Endothelial cell of hepatic sinusoid (primary cell): ENCODE results near the gene RPS28.
"Not testable (repeated sequence)": the region's sequence is repeated elsewhere in the genome, so short reads cannot be mapped to it uniquely, and the experiment has no call there.

Experiments
- in situ Hi-C: cut with HindIII; loops from 2 replicates; pipeline ENCODE4 v1.10.0; 2017; ENCODE audit warnings: low sequenced_read_pairs

RPS28 gene

GRCh38 chr19:8321067-8321985 is at the start of gene RPS28, which contains the start of gene NDUFA7:
Gene RPS28 (plus strand): TSS chr19:8321496. CDS start chr19:8321531, 35 bp downstream.
Gene NDUFA7 (minus strand): TSS chr19:8321375. CDS start chr19:8321358, 17 bp downstream.
- in situ Hi-C loops = no loop called here

GRCh38 chr19:8276508-8276907 is 44.8 kb upstream of the RPS28 start:
- in situ Hi-C loops = not testable (repeated sequence)

- in situ Hi-C loops = not testable (repeated sequence)
These were observed 30.0 kb upstream of the RPS28 start for GRCh38 chr19:8291337-8291736.

- in situ Hi-C loops = no loop called here
These were observed 19.0 kb upstream of the RPS28 start for GRCh38 chr19:8302357-8302691.

GRCh38 chr19:8302734-8303133 is 18.6 kb upstream of the RPS28 start:
- in situ Hi-C loops = no loop called here

- in situ Hi-C loops = no loop called here
These were observed 16.3 kb upstream of the RPS28 start for GRCh38 chr19:8304841-8305621.

GRCh38 chr19:8305798-8306197 is 15.5 kb upstream of the RPS28 start:
- in situ Hi-C loops = no loop called here

GRCh38 chr19:8306235-8307054 is 14.9 kb upstream of the RPS28 start:
- in situ Hi-C loops = no loop called here

GRCh38 chr19:8307400-8307964 is 13.8 kb upstream of the RPS28 start:
- in situ Hi-C loops = no loop called here

GRCh38 chr19:8307965-8308866 is 13.1 kb upstream of the RPS28 start, which contains the start of gene CD320:
Gene CD320 (minus strand): TSS chr19:8308358. CDS start chr19:8308290, 68 bp downstream.
- in situ Hi-C loops = no loop called here

GRCh38 chr19:8308891-8309291 is 12.4 kb upstream of the RPS28 start:
- in situ Hi-C loops = no loop called here

GRCh38 chr19:8310342-8311055 is 10.8 kb upstream of the RPS28 start:
- in situ Hi-C loops = no loop called here

GRCh38 chr19:8311461-8312260 is 9.6 kb upstream of the RPS28 start:
- in situ Hi-C loops = no loop called here

- in situ Hi-C loops = not testable (repeated sequence)
These were observed 6.2 kb upstream of the RPS28 start for GRCh38 chr19:8314981-8315640.

- in situ Hi-C loops = no loop called here
These were observed 4.8 kb upstream of the RPS28 start for GRCh38 chr19:8316351-8317125.

GRCh38 chr19:8318835-8319234 is 2.5 kb upstream of the RPS28 start:
- in situ Hi-C loops = not testable (repeated sequence)
